HG03025 (cell line): ENCODE results near the gene C1QTNF5.

Source experiments
- ATAC-seq: cut with Tn5 transposase; IDR thresholded peaks from one replicate; pipeline ENCODE4 v1.9.1; 2021; ENCODE audit warnings: mild to moderate bottlenecking, moderate library complexity; ENCODE audit not compliant: unreplicated experiment, low FRiP score

The C1QTNF5 gene

GRCh38 chr11:119320240-119320775, 20.4 kb downstream of the C1QTNF5 start:
- no peak for ATAC-seq

DNA sequence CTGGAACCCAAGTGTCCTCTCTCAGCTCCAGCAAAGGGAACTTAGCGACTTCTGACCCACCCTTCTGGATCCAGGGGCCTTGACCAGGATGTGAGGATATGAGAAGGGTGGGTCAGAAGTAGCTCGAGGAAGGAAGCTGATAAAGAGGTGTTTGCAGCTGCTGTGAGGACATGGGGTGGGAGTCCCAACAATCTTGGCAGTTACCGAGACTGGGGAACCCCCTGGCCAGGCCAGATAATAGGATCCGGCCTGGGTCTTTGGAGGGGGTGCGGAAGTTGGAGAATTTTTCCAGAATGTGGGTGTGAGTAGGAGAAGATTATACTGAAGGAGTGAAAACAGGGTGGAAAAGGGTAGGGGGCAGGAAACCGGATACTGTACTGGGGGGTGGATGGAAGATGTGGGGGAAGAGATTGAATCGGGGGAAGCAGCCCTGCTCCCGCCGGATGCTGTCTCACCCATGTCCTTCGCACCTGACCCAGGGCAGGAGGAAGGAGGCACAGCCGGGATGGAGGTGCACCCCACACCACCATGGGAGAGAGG, 20.9 kb downstream of the C1QTNF5 start:
- ATAC-seq: no peak

GRCh38 chr11:119319136-119319699, 21.5 kb downstream of the C1QTNF5 start:
- no peak for ATAC-seq

GRCh38 chr11:119318240-119319135, 22.2 kb downstream of the C1QTNF5 start:
- no peak for ATAC-seq

- ATAC-seq: no peak
Observed at GRCh38 chr11:119317592-119318239, 23.0 kb downstream of the C1QTNF5 start.

DNA sequence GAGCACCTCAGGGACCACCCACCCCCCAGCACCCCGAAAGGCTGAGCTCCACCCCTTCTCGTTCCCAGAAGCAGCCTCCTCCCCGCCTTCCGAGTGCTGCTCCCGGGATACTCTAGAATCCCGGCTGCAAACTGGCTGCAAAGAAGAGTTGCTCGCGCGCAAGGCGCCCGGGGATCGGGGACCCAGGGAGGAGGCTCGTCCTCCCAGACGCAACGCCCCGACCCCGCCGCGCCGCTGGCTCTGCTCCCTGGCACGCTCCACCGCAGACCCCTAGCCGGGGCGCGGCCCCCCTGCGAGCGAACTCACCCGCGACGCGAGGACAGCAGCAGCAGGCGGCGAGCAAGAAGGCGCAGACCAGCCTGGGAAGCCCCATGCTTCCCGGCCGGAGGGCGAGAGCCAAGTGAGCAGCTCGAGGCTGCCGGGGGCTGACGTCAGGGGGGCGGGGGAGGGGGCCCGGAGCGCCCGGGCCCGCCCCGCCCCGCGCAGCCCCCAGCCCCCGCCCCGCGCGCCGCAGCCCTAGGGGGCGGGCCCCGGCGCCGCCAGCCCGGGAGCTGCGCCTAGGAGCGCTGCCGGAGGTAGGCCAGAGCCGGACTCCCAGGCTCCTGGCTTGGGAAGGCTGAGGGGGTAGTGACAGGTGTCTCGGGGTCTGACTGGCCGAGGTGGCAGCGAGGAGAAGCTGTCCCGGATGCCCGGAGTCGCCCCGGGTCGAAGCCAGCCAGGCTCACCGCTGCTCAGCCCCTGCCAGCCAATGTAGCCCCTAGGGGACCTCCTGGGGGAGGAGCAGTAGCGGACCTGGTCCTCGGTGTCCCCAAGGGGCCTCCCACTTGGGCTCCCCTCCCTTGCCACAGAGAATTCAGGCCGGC, 23.7 kb downstream of the C1QTNF5 start, which contains the start of gene MCAM:
TSS of gene MCAM (minus strand) at position 402 of the 863 bp plus-strand sequence. CDS start at position 373, 29 bp downstream.
- no peak for ATAC-seq

DNA sequence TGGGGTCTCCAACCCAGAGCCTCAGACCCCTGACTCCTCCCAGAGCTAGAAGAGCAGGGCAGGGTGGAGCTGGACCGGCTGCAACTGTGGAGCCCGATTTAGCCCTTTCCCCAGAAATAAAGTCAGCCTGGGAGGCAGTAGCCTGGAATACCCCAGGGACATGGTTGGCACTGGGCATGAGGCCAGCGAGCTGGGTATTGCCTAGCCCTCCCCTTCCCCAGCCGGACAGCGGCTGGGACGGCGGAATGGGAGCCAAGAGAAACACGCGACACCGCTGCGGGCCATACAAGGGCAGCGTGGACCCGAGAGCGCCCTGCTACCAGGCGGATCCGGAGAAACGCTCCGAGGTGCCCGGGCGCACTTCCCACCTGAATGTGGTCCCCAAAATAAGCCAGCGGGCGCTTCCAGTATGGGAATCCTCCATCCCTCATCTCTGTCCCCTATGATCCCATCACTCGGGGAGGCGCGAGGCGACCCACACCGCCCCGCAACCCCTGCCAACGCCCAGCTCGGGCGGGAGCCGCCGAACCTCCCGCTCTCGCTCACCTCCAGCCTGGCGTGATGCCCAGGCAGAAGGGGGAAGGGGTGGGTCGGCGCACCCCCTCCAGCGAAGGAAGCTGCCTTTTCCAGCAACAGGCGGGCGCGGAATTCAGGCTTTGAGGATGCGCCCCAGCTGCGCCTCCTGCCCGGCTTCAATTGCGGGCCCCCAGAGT, 24.5 kb downstream of the C1QTNF5 start:
- no peak for ATAC-seq

- no peak for ATAC-seq
Observed at GRCh38 chr11:119315131-119316015, 25.3 kb downstream of the C1QTNF5 start.

DNA sequence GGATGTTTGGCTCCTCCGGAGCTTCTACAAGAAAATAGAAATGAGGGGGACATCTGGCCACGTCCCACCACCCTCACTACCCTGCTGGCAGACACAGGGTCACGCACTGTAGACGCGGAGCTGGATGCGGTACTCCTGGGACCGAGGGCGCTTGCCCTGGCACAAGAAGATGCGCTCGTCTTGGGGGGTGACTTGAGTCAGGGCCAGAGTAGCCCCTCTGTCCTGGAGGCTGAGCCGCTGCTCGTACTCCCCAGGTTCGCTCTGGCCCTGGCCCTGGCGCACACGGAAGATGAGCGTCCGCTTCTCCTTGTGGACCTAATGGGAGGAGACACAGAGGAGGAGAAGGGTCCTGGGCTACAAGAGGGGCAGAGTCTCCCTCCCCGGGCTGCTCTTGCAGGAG, 26.0 kb downstream of the C1QTNF5 start:
- no peak for ATAC-seq

DNA sequence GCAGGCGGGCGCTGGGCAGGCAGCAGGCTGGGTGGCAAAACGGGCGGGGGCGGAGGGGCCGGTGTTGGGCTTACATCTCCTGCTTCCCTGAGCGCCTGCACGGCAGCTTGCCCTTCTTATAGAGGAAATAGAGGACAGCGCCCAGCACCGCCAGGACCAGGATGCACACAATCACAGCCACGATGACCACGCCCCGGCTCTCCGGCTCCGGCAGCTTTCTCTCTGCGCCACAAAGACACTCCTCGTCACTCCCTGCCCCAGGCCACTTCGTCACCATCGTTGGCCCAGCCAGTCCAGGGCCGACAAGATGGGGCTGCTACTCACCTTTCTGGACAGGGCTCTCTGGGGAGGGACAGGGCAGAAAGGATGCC, 30.0 kb downstream of the C1QTNF5 start:
- ATAC-seq: no peak

DNA sequence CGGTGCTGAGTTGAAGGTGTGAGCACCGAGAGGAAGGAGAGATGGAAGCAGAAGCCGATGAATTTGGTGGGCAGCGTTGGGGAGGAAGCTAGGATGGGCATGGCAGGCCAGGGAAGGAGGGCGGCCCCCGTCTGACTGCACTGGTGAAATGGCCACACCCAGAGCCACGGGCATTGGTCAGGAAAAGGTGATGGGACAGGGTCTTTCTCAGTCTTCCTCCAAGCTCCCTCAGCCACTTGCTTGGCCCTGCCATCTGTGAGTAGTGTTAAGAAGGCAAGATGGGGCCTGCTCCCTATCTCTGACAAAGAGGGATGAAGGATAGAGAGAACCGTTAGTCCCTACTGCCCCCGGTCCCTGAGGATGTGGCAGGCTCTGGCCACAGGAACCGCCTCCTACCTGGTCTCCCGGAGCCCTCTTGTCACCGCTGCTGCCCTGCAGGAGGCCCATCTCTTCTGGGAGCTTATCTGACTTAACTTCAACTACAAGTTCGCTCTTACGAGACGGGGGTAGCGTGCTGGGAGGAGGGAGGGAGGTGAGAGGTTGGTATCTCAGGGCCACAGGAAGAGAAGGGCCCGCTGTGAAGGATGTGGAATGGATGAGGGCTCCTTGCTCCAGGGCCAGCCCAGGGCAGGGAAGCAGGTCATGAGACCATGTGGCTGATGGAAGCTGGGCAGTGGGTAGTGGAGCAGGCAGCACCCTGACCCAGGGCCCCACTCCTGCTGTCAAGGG, 30.6 kb downstream of the C1QTNF5 start:
- no peak for ATAC-seq

GRCh38 chr11:119309411-119309810, 31.3 kb downstream of the C1QTNF5 start:
- ATAC-seq: no peak

- ATAC-seq: no peak
Observed at GRCh38 chr11:119307974-119308373, 32.7 kb downstream of the C1QTNF5 start.

DNA sequence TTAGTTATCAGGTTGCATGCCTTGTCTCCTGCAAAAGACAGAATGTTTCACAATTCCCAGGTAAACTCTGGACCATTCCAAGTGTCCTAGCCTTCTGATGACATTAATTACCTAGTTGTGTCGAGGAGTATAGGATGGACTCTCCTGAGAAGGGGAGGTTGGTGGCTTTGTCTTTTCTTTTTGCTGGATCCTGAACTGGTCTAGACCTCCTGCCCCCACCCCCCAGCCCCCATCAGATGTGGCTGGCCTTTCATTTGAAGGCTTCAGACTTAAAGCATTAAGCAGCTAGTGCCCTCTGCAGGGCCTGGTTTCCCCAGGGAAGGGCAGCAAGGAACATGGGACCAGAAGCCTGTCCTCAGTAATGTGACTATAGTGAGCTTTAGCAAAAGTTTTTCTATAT, 33.5 kb downstream of the C1QTNF5 start:
- no peak for ATAC-seq

DNA sequence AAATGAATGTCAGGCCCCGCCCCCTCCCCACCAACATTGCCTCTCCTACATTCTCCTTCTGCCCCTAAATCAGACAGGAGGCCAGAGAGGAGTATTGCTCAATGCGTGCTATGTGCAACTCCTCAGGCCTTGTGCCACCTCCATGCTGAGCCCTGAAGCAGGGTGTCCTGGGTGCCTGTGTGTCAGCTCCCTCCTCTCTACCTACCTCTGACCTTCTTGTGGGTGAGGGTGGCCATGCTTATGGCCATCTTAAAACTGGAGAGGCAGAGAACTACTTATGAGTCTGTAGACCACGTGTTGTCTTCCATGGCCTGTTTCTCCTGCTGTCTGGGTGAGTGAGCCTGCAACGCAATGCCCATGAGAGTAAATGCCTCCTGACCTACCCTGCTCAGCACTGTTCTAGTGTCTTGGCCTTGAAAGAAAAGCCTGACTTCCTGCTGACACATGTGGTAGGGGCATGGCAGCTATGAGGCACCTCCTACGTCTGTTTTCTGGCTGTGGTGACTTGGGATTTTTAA, 34.3 kb downstream of the C1QTNF5 start:
- ATAC-seq: no peak

DNA sequence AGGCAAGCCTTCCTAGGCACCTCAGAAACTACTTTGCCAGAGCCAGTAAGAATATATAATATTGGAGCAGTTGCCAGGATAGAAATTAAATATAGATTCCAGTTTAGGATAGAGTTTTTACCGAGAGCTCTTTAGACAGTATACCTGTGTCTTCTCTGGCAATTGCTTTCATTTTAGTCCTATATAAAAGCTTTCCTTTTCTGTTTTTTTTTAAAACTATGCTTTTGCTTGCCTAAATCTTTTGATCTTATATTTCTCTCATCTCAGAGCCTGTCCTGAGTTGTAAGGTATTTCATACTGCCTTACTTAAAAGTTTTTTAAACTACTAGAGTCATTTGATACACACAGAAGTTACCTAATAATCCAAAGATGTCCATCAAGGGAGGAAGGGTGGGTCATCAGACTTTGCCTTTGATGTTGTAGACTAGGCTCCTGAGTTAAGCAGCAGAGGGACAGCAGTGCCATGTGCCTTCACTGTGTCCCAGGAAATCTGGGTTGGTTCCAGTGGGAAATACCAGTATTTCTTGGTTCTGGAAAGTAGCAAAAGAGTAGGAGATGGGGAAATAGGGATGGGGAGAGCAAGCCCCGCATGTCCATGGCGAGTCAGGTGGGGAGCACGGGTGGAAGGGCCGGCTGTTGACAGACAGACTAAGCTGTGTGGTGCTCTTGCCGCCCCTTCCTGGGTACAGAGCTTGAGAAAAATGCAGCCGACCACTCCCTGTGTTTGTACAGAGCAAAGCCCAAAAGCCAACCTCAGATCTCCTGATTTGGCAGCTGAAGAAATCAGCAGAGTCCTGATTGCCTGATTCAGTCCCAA, 34.9 kb downstream of the C1QTNF5 start:
- ATAC-seq: no peak

GRCh38 chr11:119303227-119303718, 37.4 kb downstream of the C1QTNF5 start:
- no peak for ATAC-seq
